Gastroesophageal sphincter (tissue), 3 donors: ENCODE measurements around the gene SRP68.

Source experiments
- CTCF ChIP-seq, 4 experiments: fragments of 200-600 bp in 2 of 4; fragments of 450-650 bp in 2 of 4; sonication (generic) in 1 of 4; IDR thresholded peaks; one replicate each; pipeline ENCODE4 v1.5.1; 2017 to 2019; ENCODE audit warnings: antibody characterized with exemption in 4 of 4, mild to moderate bottlenecking in 2 of 4, moderate library complexity in 2 of 4
- EP300 ChIP-seq: sonication (generic); formaldehyde crosslinking; IDR thresholded peaks from one replicate; pipeline ENCODE4 v1.6.1; 2017; ENCODE audit warnings: antibody characterized with exemption, mild to moderate bottlenecking
- POLR2A ChIP-seq, 2 donors: fragments of 450-650 bp; IDR thresholded peaks; one replicate each; pipeline ENCODE4 v1.6.1; 2017; ENCODE audit warnings: antibody characterized with exemption in 2 of 2, mild to moderate bottlenecking in 2 of 2, moderate library complexity in 1 of 2
- POLR2AphosphoS5 ChIP-seq: sonication (generic); formaldehyde crosslinking; IDR thresholded peaks from one replicate; pipeline ENCODE4 v1.6.1; 2017; ENCODE audit warnings: antibody characterized with exemption

DNA sequence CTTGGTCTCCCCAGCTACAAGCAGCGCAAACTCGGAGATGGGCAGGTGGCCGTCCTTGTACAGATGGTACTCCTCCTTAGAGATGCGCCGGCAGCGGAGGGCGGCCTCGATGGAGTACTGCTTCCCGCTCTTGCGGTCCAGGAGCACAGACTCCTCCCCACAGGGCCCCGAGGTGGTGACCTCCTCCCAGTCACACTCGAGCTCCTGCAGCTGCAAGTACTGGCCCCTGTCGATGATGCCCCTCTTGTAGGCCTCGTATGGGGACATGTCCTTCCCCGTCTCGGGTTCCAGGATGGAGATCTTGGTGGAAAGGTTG is 64.5 kb downstream of the SRP68 start:
- no peak for TF ChIP-seq CTCF (IDR thresholded peaks at IDR 0.05)
- no peak for TF ChIP-seq POLR2A (IDR thresholded peaks at IDR 0.05)
- no peak for TF ChIP-seq POLR2AphosphoS5
- TF ChIP-seq EP300, result no peak
